ENCODE results near the gene LTA.

DNA sequence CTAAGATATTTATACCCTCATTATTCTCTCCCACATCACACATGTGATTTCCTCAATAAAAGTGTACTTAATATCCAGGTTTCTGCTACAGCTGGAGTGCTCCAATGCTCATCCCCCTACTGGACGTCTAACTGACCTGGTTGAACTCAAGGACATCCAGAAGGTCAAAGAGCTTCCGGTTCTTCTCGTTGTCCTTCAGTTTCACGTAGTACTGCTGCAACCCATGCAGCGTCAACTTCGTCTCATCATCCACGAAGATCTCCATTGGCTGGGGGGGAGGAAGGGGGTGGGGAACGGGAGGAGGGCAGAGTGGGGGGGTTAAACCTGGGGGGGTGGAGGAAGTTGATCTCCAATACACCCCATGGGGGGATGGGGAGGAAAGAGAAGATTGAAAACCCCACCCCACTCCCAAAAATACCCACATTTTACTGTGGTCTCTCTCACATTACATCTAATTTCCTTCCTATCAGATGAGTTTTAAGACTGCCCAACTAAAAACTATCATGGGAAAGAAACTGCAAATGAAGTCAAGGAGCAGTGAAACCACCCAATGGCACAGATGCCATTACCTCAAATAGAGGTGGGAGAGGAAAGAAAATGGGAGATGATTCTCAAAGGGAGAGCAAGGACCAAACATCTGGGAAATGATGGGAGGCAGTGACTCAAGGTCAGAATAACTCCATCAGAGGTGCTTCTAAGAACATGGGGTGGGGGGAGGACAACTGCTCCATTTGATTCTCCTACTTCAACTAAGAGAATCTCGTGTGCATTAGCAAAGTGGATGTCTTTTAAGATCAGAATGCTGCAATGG is 39.2 kb upstream of the LTA start:
- TF ChIP-seq, protein P1, sequence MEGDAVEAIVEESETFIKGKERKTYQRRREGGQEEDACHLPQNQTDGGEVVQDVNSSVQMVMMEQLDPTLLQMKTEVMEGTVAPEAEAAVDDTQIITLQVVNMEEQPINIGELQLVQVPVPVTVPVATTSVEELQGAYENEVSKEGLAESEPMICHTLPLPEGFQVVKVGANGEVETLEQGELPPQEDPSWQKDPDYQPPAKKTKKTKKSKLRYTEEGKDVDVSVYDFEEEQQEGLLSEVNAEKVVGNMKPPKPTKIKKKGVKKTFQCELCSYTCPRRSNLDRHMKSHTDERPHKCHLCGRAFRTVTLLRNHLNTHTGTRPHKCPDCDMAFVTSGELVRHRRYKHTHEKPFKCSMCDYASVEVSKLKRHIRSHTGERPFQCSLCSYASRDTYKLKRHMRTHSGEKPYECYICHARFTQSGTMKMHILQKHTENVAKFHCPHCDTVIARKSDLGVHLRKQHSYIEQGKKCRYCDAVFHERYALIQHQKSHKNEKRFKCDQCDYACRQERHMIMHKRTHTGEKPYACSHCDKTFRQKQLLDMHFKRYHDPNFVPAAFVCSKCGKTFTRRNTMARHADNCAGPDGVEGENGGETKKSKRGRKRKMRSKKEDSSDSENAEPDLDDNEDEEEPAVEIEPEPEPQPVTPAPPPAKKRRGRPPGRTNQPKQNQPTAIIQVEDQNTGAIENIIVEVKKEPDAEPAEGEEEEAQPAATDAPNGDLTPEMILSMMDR (IDR thresholded peaks at IDR 0.05), result no peak
- TF ChIP-seq EZH2 (IDR thresholded peaks at IDR 0.05; ENCODE audit: borderline replicate concordance, insufficient read depth, low read depth, low read length, poor library complexity, severe bottlenecking), result no peak

All from B cell (primary cell).